Smooth muscle cell (in vitro differentiated cells): ENCODE measurements around the gene CDH12. TPM values are rescaled to one million over a fixed set of nuclear protein-coding genes. Genes with fewer than 3 reads are reported as not detected.

ENCODE experiments used
- DNase-seq: peaks from one replicate; lab custom pipeline; 2025; ENCODE audit not compliant: unreplicated experiment; lab: John Stamatoyannopoulos, UW
- H2AFZ ChIP-seq: fragments of 200-600 bp; sonication (generic); 2 replicates; pipeline ENCODE4 v1.6.0; 2016; ENCODE audit warnings: antibody characterized with exemption, low read depth, mild to moderate bottlenecking
- H3F3A ChIP-seq: fragments of 200-600 bp; sonication (generic); 2 replicates; pipeline ENCODE4 v1.6.0; 2017; ENCODE audit warnings: antibody characterized with exemption, low read depth
- H3K27ac ChIP-seq: fragments of 200-600 bp; sonication (generic); 2 replicates; pipeline ENCODE4 v1.5.1; 2016; ENCODE audit warnings: low read depth, mild to moderate bottlenecking
- H3K27me3 ChIP-seq: fragments of 200-600 bp; sonication (generic); 2 replicates; pipeline ENCODE4 v1.6.1; 2016; ENCODE audit warnings: low read depth, mild to moderate bottlenecking
- H3K36me3 ChIP-seq: fragments of 200-600 bp; sonication (generic); 2 replicates; pipeline ENCODE4 v1.5.1; 2016; ENCODE audit warnings: low read depth
- H3K4me1 ChIP-seq: fragments of 200-600 bp; sonication (generic); 2 replicates; pipeline ENCODE4 v1.5.1; 2016; ENCODE audit warnings: low read depth
- H3K4me2 ChIP-seq: fragments of 200-600 bp; sonication (generic); 2 replicates; pipeline ENCODE4 v1.6.0; 2016; ENCODE audit warnings: mild to moderate bottlenecking
- H3K4me3 ChIP-seq: fragments of 200-600 bp; sonication (generic); 2 replicates; pipeline ENCODE4 v1.5.1; 2016; ENCODE audit warnings: mild to moderate bottlenecking
- H3K79me2 ChIP-seq: fragments of 200-600 bp; sonication (generic); 2 replicates; pipeline ENCODE4 v1.6.0; 2016; ENCODE audit warnings: low read depth, mild to moderate bottlenecking
- H3K9ac ChIP-seq: fragments of 200-600 bp; sonication (generic); 2 replicates; pipeline ENCODE4 v1.6.0; 2016; ENCODE audit warnings: low read depth
- H3K9me3 ChIP-seq: fragments of 200-600 bp; sonication (generic); replicated peaks from 2 replicates; pipeline ENCODE4 v1.5.1; 2016; ENCODE audit warnings: low read depth
- H4K20me1 ChIP-seq: fragments of 200-600 bp; sonication (generic); 2 replicates; pipeline ENCODE4 v1.6.0; 2016; ENCODE audit warnings: low read depth
- CTCF ChIP-seq: fragments of 200-600 bp; sonication (generic); IDR thresholded peaks from 2 replicates; pipeline ENCODE4 v1.5.1; 2017; ENCODE audit warnings: borderline replicate concordance, mild to moderate bottlenecking, antibody characterized with exemption; ENCODE audit not compliant: insufficient read depth, poor library complexity, severe bottlenecking
- WGBS: methylation state at CpG from one replicate; pipeline ENCODE4 v1.1.7; 2016; ENCODE audit warnings: low lambda C conversion rate; 5-methylcytosine and 5-hydroxymethylcytosine counted together
- polyA plus RNA-seq: library from polyadenylated mRNA; unstranded; fragments of >200 nt; fragmentation: Nextera tagmentation; extraction: Ambion mirVana; gene quantifications from 2 replicates; pipeline ENCODE4 v1.2.1, GENCODE V29; 2016
- total RNA-seq: library from RNA; depleted of rRNA; stranded (reverse); fragments of >200 nt; gene quantifications from 2 replicates; pipeline ENCODE4 v1.2.3, GENCODE V29; 2014

CDH12 gene
- total and polyA plus RNA-seq, 2 experiments from 2014 or later, result not detected

GRCh38 chr5:21711866-21712758 is 1141.0 kb downstream of the CDH12 start:
- Histone ChIP-seq H3K9me3 (no peaks in the 10 kb centered on the region), H4K20me1 (no peaks in the 10 kb centered on the region), H3K4me1 (no peaks in the 10 kb centered on the region), H3K27me3 (no peaks in the 10 kb centered on the region), H3F3A (no peaks in the 10 kb centered on the region), H3K4me2 (no peak overlapping the region), H3K36me3 (no peaks in the 10 kb centered on the region), H3K27ac (no peak overlapping the region), H3K79me2 (no peaks in the 10 kb centered on the region), H3K4me3 (no peak overlapping the region), H3K9ac (no peak overlapping the region), H2AFZ (no peak overlapping the region)
- no peak for TF ChIP-seq CTCF
- DNase-seq, result no peak
- 77% methylated on average over 3 of the region's 3 CpGs for WGBS

GRCh38 chr5:21709770-21710169 is 1143.4 kb downstream of the CDH12 start:
- H2AFZ ChIP-seq, result no peak overlapping the region
- TF ChIP-seq CTCF, result no peak
- no peak overlapping the region for H3K4me3 ChIP-seq
- WGBS, result 95% methylated on average over 3 of the region's 3 CpGs
- H3K27me3 ChIP-seq, result no peaks in the 10 kb centered on the region
- no peaks in the 10 kb centered on the region for H4K20me1 ChIP-seq
- no peak for DNase-seq
- H3K9ac ChIP-seq, result no peak overlapping the region
- H3K36me3 ChIP-seq, result no peaks in the 10 kb centered on the region
- H3K79me2 ChIP-seq, result no peaks in the 10 kb centered on the region
- no peaks in the 10 kb centered on the region for H3K4me1 ChIP-seq
- H3F3A ChIP-seq, result no peaks in the 10 kb centered on the region
- H3K4me2 ChIP-seq, result no peak overlapping the region
- H3K9me3 ChIP-seq, result no peaks in the 10 kb centered on the region
- H3K27ac ChIP-seq, result no peak overlapping the region

- H3K79me2 ChIP-seq, result no peaks in the 10 kb centered on the region
- H3K4me2 ChIP-seq, result no peak overlapping the region
- peaks cover 6% of the 10 kb centered on the region for H3K4me1 ChIP-seq
- no peak overlapping the region for H2AFZ ChIP-seq
- no peak overlapping the region for H3K4me3 ChIP-seq
- no peak overlapping the region for H3K9ac ChIP-seq
- H3K27ac ChIP-seq, result no peak overlapping the region
- 74% methylated on average over 2 of the region's 2 CpGs for WGBS
- H3K36me3 ChIP-seq, result no peaks in the 10 kb centered on the region
- no peaks in the 10 kb centered on the region for H3K9me3 ChIP-seq
- H3F3A ChIP-seq, result no peaks in the 10 kb centered on the region
- no peak for DNase-seq
- no peaks in the 10 kb centered on the region for H4K20me1 ChIP-seq
- TF ChIP-seq CTCF, result no peak
- no peaks in the 10 kb centered on the region for H3K27me3 ChIP-seq
These were observed 1148.0 kb downstream of the CDH12 start for GRCh38 chr5:21704974-21705668.
